ENCODE results near the gene SIPA1.

DNA sequence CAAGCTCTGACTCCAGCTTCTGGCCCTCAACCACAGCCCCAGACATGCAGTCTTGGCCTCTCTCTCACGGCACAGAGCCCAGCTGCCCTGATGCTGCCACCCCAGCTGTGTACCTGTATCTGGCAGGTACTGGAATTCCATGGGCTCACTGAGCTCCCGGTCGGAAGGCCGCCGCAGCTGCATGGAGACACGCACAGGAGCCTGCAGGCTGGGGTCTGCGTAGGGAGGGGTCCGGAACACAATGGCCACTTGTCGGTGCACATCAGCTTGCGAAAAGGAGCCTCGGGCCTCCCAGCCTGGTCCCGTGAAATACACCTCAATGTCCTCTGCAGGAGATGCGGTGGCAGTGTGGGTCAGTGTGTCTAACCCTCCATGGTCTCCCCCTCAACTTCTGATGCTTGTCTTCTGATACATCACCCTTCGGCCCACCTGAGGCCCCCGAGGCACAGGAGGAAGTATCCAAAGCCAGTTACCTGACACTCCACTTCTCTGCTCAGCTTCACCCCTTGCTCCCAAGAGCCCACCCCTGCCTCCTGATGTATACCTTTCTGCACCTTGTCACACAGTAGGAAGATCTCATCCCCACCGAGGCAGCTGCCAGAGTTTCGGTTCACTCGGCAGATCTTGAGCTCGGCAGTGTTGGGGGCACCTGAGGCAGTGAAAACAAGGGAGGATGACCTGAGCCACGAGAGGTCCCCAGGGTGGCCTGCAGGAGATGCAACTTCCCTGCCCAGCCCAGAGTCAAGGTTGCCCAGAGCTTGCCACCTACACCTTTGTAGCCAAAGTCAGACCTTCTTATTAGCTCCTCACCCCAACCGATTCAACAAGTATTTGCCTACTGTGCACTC, 20.5 kb downstream of the SIPA1 start:
- no peak for TF ChIP-seq POLR2A (IDR thresholded peaks at IDR 0.05)
- TF ChIP-seq, protein P1, sequence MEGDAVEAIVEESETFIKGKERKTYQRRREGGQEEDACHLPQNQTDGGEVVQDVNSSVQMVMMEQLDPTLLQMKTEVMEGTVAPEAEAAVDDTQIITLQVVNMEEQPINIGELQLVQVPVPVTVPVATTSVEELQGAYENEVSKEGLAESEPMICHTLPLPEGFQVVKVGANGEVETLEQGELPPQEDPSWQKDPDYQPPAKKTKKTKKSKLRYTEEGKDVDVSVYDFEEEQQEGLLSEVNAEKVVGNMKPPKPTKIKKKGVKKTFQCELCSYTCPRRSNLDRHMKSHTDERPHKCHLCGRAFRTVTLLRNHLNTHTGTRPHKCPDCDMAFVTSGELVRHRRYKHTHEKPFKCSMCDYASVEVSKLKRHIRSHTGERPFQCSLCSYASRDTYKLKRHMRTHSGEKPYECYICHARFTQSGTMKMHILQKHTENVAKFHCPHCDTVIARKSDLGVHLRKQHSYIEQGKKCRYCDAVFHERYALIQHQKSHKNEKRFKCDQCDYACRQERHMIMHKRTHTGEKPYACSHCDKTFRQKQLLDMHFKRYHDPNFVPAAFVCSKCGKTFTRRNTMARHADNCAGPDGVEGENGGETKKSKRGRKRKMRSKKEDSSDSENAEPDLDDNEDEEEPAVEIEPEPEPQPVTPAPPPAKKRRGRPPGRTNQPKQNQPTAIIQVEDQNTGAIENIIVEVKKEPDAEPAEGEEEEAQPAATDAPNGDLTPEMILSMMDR (IDR thresholded peaks at IDR 0.05) = no peak
- TF ChIP-seq POLR2AphosphoS5 (IDR thresholded peaks at IDR 0.05) = no peak
- no peak for TF ChIP-seq EP300 (IDR thresholded peaks at IDR 0.05)

Data from suprapubic skin (tissue), 4 donors.